ENCODE measurements around the gene SLCO3A1.

SLCO3A1 gene

DNA sequence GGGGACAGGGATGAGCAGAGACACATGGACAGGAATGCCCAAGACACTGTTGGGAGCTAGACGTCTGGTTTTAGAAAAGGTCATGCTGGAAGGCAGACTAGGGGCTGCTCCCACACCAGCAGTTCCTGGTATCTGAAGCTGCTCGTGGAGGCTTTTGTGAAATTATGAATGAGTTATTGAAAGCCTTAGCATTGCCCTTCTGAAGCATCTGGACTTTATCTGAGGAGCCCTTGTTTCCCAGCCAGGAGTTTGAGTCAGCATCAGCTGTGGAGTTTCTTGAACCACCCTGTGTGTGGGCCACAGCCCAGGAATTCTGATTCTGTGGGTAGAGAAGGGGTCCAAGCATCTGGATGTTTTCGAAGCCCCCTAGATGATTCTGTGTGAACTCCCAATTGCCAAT, 258.7 kb downstream of the SLCO3A1 start (continued):
- TF ChIP-seq ZNF366 (tag by site-specific recombination; conservative IDR thresholded peaks at IDR 0.05) (no peak), ZFP37 (tag by site-specific recombination; IDR thresholded peaks at IDR 0.05) (no peak), ZFHX2 (tag by site-specific recombination; conservative IDR thresholded peaks at IDR 0.05) (no peak), ZNF311 (tag by site-specific recombination; IDR thresholded peaks at IDR 0.05; ENCODE audit: borderline replicate concordance) (no peak), ZSCAN4 (tag by site-specific recombination; IDR thresholded peaks at IDR 0.05) (no peak)

GRCh38 chr15:92112711-92113110, 259.2 kb downstream of the SLCO3A1 start:
- POLR2A ChIA-PET, result no interaction called here
- CTCF ChIA-PET, result interaction anchor here (0.7 kb wide), 1 partner anchor 215 kb away, joined by 3 read pairs; no protein-coding TSS in a partner anchor
- no peaks in the 10 kb centered on the region for H3K36me3 ChIP-seq (ENCODE audit: control insufficient read depth in 2 of 2, insufficient read depth in 1 of 2, low read length in 2 of 2)
- peaks cover under 1% of the 10 kb centered on the region; the same call in 1 of the 2 replicates for H3K4me1 ChIP-seq (ENCODE audit: control insufficient read depth, insufficient read depth, low read length)
- no peaks in the 10 kb centered on the region for H3K9me3 ChIP-seq (ENCODE audit: control insufficient read depth, insufficient read depth, low read depth, low read length)
- TF ChIP-seq ZNF223 (tag by site-specific recombination; IDR thresholded peaks at IDR 0.05) (no peak), ZNF510 (tag by site-specific recombination; IDR thresholded peaks at IDR 0.05; ENCODE audit: insufficient replicate concordance) (no peak), ZEB2 (tag by site-specific recombination; IDR thresholded peaks at IDR 0.05) (no peak), ZNF521 (tag by site-specific recombination; IDR thresholded peaks at IDR 0.05) (no peak), AEBP2 (tag by site-specific recombination; IDR thresholded peaks at IDR 0.05; ENCODE audit: borderline replicate concordance) (no peak), HOXD13 (CRISPR knock-in tag; IDR thresholded peaks at IDR 0.05; ENCODE audit: borderline replicate concordance) (no peak), REPIN1 (tag by site-specific recombination; IDR thresholded peaks at IDR 0.05; ENCODE audit: low read depth) (no peak), PBX3 (CRISPR knock-in tag; IDR thresholded peaks at IDR 0.05) (no peak), ZNF488 (tag by site-specific recombination; IDR thresholded peaks at IDR 0.05) (no peak), ZBTB11 (tag by site-specific recombination; conservative IDR thresholded peaks at IDR 0.05; ENCODE audit: low read depth) (no peak), KLF16 (tag by site-specific recombination; IDR thresholded peaks at IDR 0.05) (no peak), ZNF561 (tag by site-specific recombination; IDR thresholded peaks at IDR 0.05; ENCODE audit: borderline replicate concordance) (no peak), ZNF416 (tag by site-specific recombination; IDR thresholded peaks at IDR 0.05) (no peak)
- TF ChIP-seq, protein P1, sequence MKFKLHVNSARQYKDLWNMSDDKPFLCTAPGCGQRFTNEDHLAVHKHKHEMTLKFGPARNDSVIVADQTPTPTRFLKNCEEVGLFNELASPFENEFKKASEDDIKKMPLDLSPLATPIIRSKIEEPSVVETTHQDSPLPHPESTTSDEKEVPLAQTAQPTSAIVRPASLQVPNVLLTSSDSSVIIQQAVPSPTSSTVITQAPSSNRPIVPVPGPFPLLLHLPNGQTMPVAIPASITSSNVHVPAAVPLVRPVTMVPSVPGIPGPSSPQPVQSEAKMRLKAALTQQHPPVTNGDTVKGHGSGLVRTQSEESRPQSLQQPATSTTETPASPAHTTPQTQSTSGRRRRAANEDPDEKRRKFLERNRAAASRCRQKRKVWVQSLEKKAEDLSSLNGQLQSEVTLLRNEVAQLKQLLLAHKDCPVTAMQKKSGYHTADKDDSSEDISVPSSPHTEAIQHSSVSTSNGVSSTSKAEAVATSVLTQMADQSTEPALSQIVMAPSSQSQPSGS (tag by site-specific recombination; IDR thresholded peaks at IDR 0.05; ENCODE audit: low read depth), result no peak
- no peak overlapping the region for H3K4me3 ChIP-seq (ENCODE audit: low read depth, low read length)
- no peak overlapping the region for H3K27ac ChIP-seq (ENCODE audit: extremely low read depth, low read depth, low read length)
